Upper lobe of right lung (tissue), 1 donor: ENCODE data around the gene EFNB1. TPM values are rescaled to one million over a fixed set of nuclear protein-coding genes. Genes with fewer than 3 reads are reported as not detected.

Experiments used
- ATAC-seq: fragments of 200-7000 bp; cut with Tn5 transposase; one replicate; pipeline ENCODE4 v1.9.1; 2020; ENCODE audit warnings: mild to moderate bottlenecking, moderate library complexity
- DNase-seq: peaks from one replicate; pipeline ENCODE4 v3.0.0-alpha.2; 2020
- H3K27ac ChIP-seq: fragments of 200-600 bp; one replicate; pipeline ENCODE4 v1.8.0; 2022
- H3K27me3 ChIP-seq: fragments of 200-600 bp; one replicate; pipeline ENCODE4 v1.8.0; 2022; ENCODE audit warnings: mild to moderate bottlenecking
- H3K36me3 ChIP-seq: fragments of 200-600 bp; one replicate; pipeline ENCODE4 v1.8.0; 2022
- H3K4me1 ChIP-seq: fragments of 200-600 bp; one replicate; pipeline ENCODE4 v1.8.0; 2022
- H3K4me3 ChIP-seq: fragments of 200-600 bp; one replicate; pipeline ENCODE4 v1.8.0; 2022; ENCODE audit warnings: mild to moderate bottlenecking
- H3K9me3 ChIP-seq: fragments of 200-600 bp; one replicate; pipeline ENCODE4 v1.8.0; 2022
- CTCF ChIP-seq: fragments of 200-600 bp; IDR thresholded peaks from one replicate; pipeline ENCODE4 v1.8.0; 2022; ENCODE audit warnings: antibody characterized with exemption
- intact Hi-C: fragments of 100-400 bp; cut with DNase I; formaldehyde crosslinking; loops from one replicate; pipeline ENCODE4 v1.11.0; 2022
- total RNA-seq: library from RNA; stranded (reverse); fragmentation: NEBNext Ultra II Directional; extraction: Animal tissue kit (Norgen Biotek cat#: 25700); gene quantifications from one replicate; pipeline ENCODE4 v1.2.1, GENCODE V29; 2021
- donor health status: DM: no; HTN: yes; CAD: no; lungs with severe emphysema.

The EFNB1 gene
- total RNA-seq, 1 donor from 2014 or later: 29.0 TPM

- no peak for TF ChIP-seq CTCF
- intact Hi-C loops: no loop called here
- no peaks in the 10 kb centered on the region for H3K36me3 ChIP-seq
- no peaks in the 10 kb centered on the region for H3K9me3 ChIP-seq
- ATAC-seq (peak; percentile 80), DNase-seq (no peak)
- H3K27ac ChIP-seq: no peak overlapping the region
- no peak overlapping the region for H3K4me3 ChIP-seq
- H3K4me1 ChIP-seq: no peaks in the 10 kb centered on the region
- H3K27me3 ChIP-seq: no peaks in the 10 kb centered on the region
These were observed 36.5 kb downstream of the EFNB1 start for GRCh38 chrX:68865300-68865699.

GRCh38 chrX:68865926-68866325 lies 37.1 kb downstream of the EFNB1 start:
- no peaks in the 10 kb centered on the region for H3K9me3 ChIP-seq
- no peak for TF ChIP-seq CTCF
- DNase-seq (no peak), ATAC-seq (no peak)
- H3K4me3 ChIP-seq: no peak overlapping the region
- intact Hi-C loops: no loop called here
- H3K36me3 ChIP-seq: no peaks in the 10 kb centered on the region
- no peaks in the 10 kb centered on the region for H3K4me1 ChIP-seq
- no peak overlapping the region for H3K27ac ChIP-seq
- no peaks in the 10 kb centered on the region for H3K27me3 ChIP-seq

- DNase-seq (no peak), ATAC-seq (peak; percentile 58)
- no peak overlapping the region for H3K4me3 ChIP-seq
- H3K4me1 ChIP-seq: no peaks in the 10 kb centered on the region
- H3K27ac ChIP-seq: no peak overlapping the region
- no peak for TF ChIP-seq CTCF
- H3K27me3 ChIP-seq: no peaks in the 10 kb centered on the region
- intact Hi-C loops: no loop called here
- no peaks in the 10 kb centered on the region for H3K9me3 ChIP-seq
- no peaks in the 10 kb centered on the region for H3K36me3 ChIP-seq
These were observed 38.8 kb downstream of the EFNB1 start for GRCh38 chrX:68867458-68868112.

- TF ChIP-seq CTCF: no peak
- no peak for ATAC-seq
- Histone ChIP-seq H3K27ac (no peak overlapping the region), H3K36me3 (no peaks in the 10 kb centered on the region), H3K27me3 (no peaks in the 10 kb centered on the region), H3K4me1 (no peaks in the 10 kb centered on the region), H3K4me3 (no peak overlapping the region), H3K9me3 (no peaks in the 10 kb centered on the region)
- DNase-seq: no peak
- intact Hi-C loops: no loop called here
These were observed 39.5 kb downstream of the EFNB1 start for GRCh38 chrX:68868316-68868715.

GRCh38 chrX:68868902-68869800 lies 40.3 kb downstream of the EFNB1 start:
- H3K9me3 ChIP-seq: no peaks in the 10 kb centered on the region
- ATAC-seq (no peak), DNase-seq (no peak)
- no peak overlapping the region for H3K4me3 ChIP-seq
- H3K4me1 ChIP-seq: no peaks in the 10 kb centered on the region
- intact Hi-C loops: no loop called here
- no peaks in the 10 kb centered on the region for H3K36me3 ChIP-seq
- H3K27me3 ChIP-seq: no peaks in the 10 kb centered on the region
- no peak overlapping the region for H3K27ac ChIP-seq
- no peak for TF ChIP-seq CTCF
